KBM-7 (cell line): ENCODE data around the gene CNBD2.
A peak's percentile ranks its signal among the peaks of the same experiment; 100 is the strongest.
"Not testable (repeated sequence)": the region's sequence is repeated elsewhere in the genome, so short reads cannot be mapped to it uniquely, and the experiment has no call there.

Source experiments
- DNase-seq: peaks from one replicate; pipeline ENCODE4 v3.0.0-alpha.2; 2015
- in situ Hi-C: fragments of 300-500 bp; cut with MboI; formaldehyde crosslinking; loops from 2 replicates; pipeline ENCODE4 v1.14.3; 2020; ENCODE audit warnings: low sequenced_read_pairs, low pct_unique_long_range_greater_than_20kb, mixed read lengths

The CNBD2 gene

DNA sequence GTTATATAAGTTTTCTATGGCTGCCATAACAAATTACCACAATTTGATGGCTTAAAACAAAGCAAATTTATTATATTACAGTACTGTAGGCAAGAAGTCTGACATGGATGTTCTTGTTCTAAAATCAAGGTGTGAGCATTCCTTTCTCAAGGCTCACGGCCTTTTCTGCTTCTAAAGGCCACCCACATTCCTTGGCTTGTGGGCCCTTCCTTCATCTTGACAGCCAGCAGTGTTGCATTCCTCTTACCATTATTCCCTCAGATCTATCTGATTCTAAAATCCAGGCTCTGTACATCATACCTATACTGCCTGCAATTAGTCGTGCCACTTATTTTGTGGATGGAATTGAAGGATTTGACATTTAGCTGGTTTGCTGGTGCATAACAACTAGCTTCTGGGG lies 3.6 kb downstream of the CNBD2 start:
- no peak for DNase-seq
- in situ Hi-C loops: no loop called here

DNA sequence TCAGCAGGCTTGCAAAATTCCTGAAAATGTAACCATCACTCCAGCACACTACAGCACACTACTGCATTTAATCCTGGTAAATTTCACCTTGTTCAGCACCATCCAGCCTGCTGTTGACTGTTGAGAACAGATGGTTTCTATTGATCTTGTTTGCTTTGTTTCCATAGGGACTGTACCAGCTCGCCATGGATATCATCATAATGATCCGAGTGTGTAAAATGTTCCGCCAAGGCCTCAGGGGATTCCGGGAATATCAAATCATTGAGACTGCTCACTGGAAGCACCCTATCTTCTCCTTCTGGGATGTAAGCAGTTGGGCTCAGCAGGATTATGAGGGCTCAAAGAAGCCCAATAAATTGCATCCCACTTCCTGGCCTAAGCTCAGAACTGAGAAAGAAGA lies 4.1 kb downstream of the CNBD2 start:
- in situ Hi-C loops: no loop called here
- no peak for DNase-seq

DNA sequence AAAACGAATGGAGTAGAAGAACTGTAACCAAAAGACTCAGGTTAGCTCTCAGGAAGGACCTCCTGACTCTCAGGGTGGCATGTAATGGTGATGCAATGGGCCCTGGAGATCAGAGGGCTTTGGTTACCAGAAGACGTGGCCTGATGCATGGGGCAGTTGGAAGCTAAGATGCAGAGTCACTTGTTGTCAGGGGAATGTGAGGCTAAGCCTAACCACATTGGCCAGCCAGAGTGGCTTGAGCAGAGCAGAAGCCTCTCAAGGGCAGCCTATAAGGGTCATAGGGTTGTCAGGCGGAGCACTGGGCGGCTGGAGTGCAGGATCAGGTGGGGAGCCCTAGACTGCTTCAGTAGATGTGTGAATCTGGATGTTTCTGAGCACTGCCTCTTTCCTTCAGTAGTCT lies 5.9 kb downstream of the CNBD2 start:
- no peak for DNase-seq
- in situ Hi-C loops: no loop called here

DNA sequence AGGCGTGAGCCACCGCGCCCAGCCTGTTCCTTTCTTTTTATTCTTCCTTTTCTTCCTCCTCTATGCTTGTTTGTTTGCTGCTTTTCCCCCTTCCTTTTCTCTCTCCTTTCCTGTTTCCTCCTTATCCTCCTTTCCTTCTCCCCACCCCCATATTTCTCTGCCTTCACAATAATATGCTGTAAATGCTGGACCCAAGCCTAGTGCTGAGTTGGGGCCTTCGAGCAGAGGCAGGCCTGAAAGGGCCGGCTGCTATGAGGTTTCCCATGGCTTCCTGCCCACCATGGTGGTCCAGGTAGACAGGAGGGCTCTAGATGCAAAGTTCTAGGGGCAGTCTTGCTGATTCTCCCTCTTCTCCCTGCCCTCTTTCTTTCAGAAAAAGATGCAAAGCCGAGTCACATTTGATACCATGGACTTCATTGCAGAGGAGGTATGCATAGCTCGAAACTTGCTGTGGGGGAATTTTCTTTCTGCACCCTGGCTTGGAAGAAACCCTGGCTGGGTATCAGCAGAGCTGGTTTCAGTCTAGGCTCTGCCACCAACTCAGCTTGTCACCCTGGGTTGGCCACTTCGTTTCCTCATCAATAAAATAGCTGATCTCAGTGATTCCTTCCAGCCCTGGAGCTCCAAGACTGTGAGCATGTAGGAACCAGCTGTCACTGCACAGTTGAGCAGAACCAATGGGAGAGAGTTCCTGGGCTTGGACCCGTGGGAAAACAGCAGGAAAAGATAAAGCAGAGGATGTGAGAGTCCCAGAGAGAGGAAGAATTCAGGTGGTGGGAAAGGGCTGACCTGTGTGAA lies 7.4 kb downstream of the CNBD2 start:
- DNase-seq: no peak
- in situ Hi-C loops: no loop called here

DNA sequence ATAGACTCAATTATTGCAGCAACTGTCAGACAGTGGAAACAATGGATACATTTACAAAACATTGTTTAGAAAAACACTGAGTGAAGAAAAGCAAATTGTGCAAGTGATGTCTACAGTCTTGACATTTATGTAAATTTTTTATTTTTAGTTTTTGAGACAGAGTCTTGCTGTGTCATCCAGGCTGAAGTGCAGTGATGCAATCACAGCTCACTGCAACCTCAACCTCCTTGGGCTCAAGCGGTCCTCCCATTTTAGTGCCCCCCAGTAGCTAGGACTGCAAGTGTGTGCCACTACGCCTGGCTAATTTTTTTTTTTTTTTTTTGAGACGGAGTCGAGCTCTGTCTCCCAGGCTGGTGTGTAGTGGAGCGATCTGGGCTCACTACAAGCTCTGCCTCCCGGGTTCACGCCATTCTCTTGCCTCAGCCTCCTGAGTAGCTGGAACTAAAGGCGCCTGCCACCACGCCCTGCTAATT lies 9.7 kb downstream of the CNBD2 start:
- DNase-seq: no peak
- in situ Hi-C loops: no loop called here

DNA sequence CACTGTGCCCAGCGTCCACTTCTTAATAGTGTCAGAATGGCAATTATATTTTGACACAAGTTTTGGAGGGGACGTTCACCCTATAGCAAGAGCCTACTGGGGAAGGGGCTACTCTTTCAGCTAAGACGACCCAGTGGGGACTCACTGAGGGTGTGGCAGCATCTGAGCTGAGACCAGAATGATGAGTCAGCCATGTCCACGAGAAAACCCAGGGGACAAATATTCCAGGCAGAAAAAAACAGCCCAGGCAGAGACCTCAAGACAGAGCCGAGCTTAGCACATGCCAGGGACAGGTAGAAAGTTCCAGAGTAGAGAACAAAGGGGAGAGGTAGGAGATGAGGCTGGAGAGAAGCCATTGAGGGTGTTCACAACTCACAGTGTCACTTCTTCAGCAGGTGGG lies 11.2 kb downstream of the CNBD2 start:
- in situ Hi-C loops: no loop called here
- DNase-seq: no peak

DNA sequence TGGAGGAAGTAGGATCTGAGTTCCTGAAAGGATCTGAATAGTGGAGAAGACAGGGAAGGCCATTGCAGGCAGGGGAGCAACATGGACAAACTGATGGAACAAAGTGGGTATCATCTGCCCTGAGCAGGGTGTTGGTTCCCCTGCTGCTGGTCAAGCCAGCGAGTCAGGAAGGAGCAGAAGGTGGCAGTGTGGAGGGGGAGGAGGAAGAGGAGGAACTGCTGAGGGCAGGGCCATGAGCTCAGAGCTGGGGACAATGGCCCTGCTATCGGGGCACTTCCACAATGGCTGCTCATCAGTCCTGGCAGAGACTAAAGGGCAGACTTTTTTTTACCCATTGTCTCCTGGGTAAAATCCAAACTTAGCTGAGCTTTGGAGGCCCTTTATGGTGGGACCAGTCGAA lies 13.6 kb downstream of the CNBD2 start:
- in situ Hi-C loops: loop anchor here (10.0 kb wide), 1 partner anchor 153 kb away; no protein-coding TSS in a partner anchor
- DNase-seq: no peak

DNA sequence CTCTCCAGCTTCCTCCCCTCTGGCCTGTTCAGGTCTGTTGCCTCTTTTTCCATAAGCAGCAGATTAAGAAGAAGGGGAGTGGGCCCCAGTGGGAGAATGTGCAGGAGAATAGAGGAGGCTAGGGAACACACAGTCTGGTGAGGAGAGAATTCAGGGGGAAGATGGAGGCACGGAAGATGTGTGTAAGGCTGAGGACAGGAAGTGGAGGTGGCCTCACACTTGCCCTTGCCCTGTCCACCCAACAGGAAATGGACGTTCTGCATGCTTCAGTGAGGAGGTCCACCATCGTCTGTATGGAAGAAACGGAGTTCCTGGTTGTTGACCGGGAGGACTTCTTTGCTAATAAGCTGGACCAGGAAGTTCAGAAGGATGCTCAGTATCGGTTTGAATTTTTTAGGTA lies 16.0 kb downstream of the CNBD2 start:
- DNase-seq: no peak
- in situ Hi-C loops: loop anchor here (10.0 kb wide), 1 partner anchor 150 kb away; no protein-coding TSS in a partner anchor

DNA sequence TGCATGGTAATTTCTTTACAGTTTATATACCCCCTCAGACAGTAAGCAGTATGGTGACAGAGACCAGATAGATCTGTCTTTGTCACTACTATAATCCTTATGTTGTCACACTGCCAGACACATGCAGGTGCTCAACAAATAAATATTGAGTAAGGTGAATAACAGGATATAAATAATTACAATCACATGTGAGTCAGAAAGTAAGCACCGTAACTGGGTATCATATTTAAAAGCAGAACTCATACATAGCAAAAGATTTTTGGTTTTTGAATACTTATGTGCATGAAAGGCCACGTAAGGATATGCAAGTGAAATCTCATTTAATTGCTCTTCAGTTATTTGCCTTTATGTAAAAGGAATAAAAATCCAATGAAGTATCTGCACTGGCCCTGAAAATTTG lies 17.4 kb downstream of the CNBD2 start:
- in situ Hi-C loops: loop anchor here (10.0 kb wide), 1 partner anchor 149 kb away; no protein-coding TSS in a partner anchor
- DNase-seq: no peak

DNA sequence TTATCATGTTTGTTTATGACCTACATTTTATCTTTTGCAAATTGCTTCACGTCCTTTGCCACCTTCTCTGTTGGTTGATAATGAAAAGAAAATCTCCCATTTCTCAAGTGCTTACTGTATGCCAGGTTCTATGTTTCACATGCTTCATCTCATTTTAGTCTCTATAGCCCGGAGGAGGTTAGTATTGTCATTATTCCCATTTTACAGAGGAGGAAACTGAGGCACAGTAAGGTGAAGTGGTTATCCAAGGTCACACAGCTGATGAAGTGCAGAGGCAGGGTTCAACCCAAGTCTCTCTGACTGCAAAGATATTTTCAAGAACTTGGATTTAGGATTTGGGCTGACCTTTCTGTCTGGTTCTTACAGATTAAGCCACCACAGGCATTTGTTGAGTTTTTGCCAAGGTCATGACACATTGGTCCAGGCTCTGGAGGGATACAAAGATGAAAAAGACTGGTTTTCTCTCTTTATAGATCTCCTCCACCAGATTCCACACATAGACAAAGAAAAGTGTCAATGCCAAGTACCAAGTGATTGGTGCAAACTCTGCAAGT lies 20.6 kb downstream of the CNBD2 start:
- in situ Hi-C loops: loop anchor here (10.0 kb wide), 1 partner anchor 146 kb away; no protein-coding TSS in a partner anchor
- no peak for DNase-seq

DNA sequence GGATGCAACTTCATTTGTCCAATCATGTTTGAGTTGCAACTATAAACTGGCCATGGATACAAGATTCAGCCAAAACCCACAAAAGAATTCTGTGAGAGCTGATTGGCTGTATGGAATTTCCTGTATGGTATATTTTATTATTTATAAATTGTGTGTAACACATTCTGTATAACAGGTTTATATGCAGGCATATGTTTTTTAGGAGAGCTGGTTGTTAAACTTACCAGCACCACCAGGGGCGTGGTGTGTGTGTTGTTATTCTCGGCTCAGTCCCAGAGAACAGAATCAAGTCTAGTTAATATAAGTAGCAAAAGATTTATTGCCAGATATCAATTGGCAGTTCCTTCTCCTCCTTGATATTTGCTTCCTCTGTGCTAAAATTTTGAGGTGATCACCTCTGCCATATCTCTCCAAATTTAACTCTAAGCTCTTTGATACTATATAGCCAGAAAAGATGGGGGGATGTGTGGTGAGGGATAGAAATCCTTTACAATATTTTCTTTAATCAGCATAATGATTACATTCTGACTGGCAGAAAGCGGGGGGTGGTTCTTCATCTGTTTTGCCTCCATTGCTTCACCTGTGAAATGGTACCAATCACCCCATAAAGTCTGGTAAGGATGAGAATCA lies 22.9 kb downstream of the CNBD2 start:
- in situ Hi-C loops: no loop called here
- peak; percentile 45 for DNase-seq

DNA sequence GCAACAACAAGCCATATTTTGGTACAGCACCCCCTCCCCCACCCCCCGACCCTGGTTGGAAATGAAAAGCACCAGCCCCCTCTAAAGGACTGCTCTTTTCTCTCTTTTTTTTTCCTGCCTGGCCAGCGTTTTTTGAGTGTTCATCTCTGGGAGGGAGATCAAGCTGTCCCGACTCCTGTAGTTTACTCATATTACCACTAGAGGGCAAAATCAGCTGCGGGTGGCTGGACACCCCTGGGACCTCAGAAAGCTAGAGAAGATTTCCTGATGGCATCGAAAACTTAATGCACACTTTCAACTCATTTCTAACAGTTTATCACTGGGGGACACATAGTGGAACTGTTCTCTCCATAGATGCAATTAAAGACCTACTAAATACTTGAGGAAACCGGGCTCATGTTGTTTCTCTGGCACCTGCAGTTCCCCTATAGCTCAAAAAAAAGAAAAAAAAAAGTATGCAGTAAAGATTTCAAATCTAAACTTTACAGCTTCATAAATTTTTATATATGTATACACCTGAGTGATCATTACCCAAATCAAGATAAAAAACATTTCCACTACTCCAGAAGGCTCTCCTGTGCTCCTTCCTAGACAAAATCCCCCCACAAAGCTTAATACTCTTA lies 24.4 kb downstream of the CNBD2 start:
- peak; percentile 84 for DNase-seq

DNA sequence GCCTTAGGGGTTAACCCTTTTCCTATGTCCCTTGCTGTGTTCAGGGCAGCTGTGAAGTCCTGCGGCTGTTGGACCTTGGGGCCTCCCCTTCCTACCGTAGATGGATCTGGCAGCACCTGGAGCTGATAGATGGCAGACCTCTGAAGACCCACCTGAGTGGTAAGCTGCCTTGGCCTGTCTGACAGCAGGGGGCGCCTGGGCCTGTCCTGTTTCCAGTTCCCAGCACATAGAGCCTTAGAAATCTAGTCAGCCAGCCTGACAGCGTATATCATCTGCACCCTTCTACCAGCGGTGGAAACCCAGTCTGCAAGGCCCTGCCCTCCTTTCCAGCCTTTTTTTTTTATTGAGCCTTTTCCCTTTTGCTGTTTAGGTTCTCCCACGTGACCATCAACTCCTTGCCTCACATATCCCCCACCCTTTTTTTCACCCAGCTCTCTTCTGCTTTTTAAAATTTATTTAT lies 26.6 kb downstream of the CNBD2 start:
- in situ Hi-C loops: no loop called here

More for the DNA sequence above, 24.4 kb downstream of the CNBD2 start:
- in situ Hi-C loops: no loop called here

DNA sequence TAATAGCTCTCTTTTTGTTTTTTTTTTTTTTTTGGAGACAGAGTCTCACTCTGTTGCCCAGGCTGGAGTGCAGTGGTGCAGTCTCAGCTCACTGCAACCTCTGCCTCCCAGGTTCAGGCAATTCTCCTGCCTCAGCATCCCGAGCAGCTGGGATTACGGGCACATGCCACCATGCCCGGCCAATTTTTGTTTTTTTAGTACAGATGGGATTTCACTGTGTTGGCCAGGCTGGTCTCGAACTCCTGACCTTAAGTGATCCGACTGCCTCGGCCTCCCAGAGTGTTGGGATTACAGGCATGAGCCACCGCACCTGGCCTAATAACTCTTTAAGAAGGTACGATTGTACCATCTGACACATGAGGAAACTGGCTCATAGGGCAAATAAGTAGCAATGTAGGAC lies 28.1 kb downstream of the CNBD2 start:
- DNase-seq, in situ Hi-C loops: not testable (repeated sequence)

More for the DNA sequence above, 26.6 kb downstream of the CNBD2 start:
- DNase-seq: peak; percentile 82

DNA sequence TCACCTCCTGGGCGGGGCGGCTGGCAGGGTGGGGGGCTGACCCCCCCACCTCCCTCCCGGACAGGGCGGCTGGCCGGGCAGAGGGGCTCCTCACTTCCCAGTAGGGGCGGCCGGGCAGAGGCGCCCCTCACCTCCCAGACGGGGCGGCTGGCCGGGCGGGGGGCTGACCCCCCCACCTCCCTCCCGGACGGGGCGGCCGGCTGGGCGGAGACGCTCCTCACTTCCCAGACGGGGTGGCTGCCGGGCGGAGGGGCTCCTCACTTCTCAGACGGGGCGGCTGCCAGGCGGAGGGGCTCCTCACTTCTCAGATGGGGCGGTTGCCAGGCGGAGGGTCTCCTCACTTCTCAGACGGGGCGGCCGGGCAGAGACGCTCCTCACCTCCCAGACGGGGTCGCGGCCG lies 32.9 kb downstream of the CNBD2 start:
- DNase-seq, in situ Hi-C loops: not testable (repeated sequence)

DNA sequence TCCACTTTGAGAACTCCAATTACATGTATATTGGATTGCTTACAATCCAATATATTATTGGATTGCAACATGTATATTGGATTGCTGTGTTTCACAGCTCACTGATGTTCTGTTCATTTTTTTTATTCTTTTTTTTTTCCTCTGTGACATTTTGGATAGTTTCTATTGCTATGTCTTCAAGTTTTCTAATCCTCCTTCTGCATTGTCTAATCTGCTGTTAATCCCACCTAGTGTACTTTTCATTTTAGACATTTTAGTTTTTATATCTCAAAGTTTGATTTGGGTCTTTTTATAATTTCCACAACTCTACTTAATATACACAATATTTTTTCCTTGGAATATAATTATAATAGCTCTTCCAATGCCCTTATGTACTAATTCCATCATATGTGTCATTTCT lies 34.5 kb downstream of the CNBD2 start:
- DNase-seq: no peak
- in situ Hi-C loops: no loop called here

DNA sequence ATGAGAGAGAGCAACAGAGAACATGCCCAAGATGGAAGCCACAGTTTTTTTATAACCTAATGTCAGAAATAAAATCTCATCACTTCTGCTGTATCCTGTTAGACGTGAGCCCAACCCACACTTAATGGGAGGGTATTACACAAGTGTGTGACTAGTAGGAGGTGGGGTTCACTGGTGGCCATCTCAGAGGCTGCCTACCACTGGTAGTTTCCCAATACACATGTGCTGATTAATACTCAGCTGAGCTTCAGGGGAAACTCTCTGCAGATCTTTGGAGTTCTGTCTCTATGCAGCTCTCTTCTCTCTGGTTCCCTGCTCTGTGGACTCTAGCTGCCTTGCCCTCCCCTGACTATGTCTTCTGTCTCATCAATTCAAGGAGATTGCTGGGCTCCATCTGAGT lies 35.7 kb downstream of the CNBD2 start:
- in situ Hi-C loops: no loop called here
- no peak for DNase-seq

DNA sequence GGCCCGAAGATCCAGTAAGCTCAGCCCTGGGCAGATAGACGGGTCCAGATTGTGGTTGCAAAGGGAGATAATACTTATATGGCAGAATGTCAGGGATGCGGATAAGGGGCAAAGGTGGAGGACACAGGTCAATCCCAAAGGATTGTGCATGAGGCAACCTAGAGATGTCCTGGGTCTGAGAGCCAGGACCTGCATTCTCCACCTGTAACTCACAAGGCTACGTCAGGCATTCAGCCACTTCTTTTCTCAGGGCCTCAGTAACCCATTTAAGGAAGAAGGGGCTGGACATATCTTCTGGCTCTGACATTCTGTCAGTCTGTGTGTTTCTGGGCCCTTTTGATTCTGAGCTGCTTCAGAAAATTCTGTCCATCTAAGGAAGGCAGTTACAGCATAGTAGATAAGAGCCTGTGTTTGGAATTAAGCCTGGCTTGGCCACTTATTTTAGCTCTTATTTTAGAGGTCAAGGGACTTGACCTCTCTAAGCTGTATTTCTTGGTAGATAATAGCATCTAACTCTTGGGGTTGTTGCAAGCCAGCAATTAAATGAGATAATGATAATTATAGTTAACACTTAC lies 40.2 kb downstream of the CNBD2 start:
- DNase-seq: no peak
- in situ Hi-C loops: no loop called here

DNA sequence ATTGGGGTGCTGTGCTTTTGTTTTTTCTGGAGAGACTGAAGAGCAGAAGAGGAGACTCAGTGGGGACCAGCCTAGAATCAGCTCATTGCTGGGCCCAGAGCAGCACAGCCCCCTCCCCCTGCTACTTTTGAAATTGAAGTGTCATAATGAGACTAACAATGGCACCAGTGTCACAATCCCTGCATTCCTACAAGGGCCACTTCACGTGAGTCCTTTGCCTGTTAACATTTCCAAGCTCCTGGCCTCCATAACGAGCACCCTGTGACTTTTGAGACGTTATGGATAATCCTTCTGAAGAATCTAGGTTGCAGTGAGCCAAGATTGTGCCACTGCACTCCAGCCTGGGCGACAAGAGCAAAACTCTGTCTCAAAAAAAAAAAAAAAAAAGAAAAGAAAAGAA lies 41.7 kb downstream of the CNBD2 start:
- DNase-seq: no peak
- in situ Hi-C loops: no loop called here
